Measurements from ENCODE around the gene GRK5.
"Not testable (repeated sequence)": the region's sequence is repeated elsewhere in the genome, so short reads cannot be mapped to it uniquely, and the experiment has no call there.

DNA sequence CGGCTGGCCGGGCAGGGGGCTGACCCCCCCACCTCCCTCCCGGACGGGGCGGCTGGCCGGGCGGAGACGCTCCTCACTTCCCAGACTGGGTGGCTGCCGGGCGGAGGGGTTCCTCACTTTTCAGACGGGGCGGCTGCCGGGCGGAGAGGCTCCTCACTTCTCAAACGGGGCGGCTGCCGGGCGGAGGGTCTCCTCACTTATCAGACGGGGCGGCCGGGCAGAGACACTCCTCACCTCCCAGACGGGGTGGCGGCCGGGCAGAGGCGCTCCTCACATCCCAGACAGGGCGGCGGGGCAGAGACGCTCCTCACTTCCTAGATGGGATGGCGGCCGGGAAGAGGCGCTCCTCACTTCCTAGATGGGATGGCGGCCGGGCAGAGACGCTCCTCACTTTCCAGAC lies 53.6 kb downstream of the GRK5 start:
- TF ChIP-seq POLR2A (IDR thresholded peaks at IDR 0.05; ENCODE audit: low read depth, low read length); POLR2AphosphoS5 (IDR thresholded peaks at IDR 0.05; ENCODE audit: low read depth, low read length); SPI1 (IDR thresholded peaks at IDR 0.05; ENCODE audit: low read depth, low read length); TAF1 (IDR thresholded peaks at IDR 0.05; ENCODE audit: low read depth, low read length); PAX5 (IDR thresholded peaks at IDR 0.05; ENCODE audit: insufficient read depth, low read length, severe bottlenecking); POU2F2 (IDR thresholded peaks at IDR 0.05; ENCODE audit: low read depth, low read length): not testable (repeated sequence)
